RWPE2 (cell line): ENCODE data around the gene ZIC3.
"Not testable (repeated sequence)": the region's sequence is repeated elsewhere in the genome, so short reads cannot be mapped to it uniquely, and the experiment has no call there.

Experiments used
- ATAC-seq: fragments of 200-7000 bp; cut with Tn5 transposase; 3 replicates; pipeline ENCODE4 v1.9.1; 2021; ENCODE audit warnings: low read depth
- DNase-seq: peaks from one replicate; pipeline ENCODE4 v3.0.0-alpha.2; 2020; ENCODE audit warnings: low spot score
- H3K27ac ChIP-seq: fragments of 450-650 bp; 2 replicates; pipeline ENCODE4 v1.5.1; 2017; ENCODE audit warnings: mild to moderate bottlenecking; ENCODE audit not compliant: poor library complexity, severe bottlenecking
- H3K27me3 ChIP-seq: fragments of 250-450 bp; sonication (Bioruptor Pico); 2 replicates; pipeline ENCODE4 v1.5.1; 2021; ENCODE audit warnings: mild to moderate bottlenecking, moderate library complexity; ENCODE audit not compliant: insufficient read depth, poor library complexity, severe bottlenecking
- H3K36me3 ChIP-seq: fragments of 250-450 bp; sonication (Bioruptor Pico); 2 replicates; pipeline ENCODE4 v1.5.1; 2020; ENCODE audit warnings: low read depth, mild to moderate bottlenecking, moderate library complexity
- H3K4me1 ChIP-seq: fragments of 250-450 bp; sonication (Bioruptor Pico); 2 replicates; pipeline ENCODE4 v1.5.1; 2021; ENCODE audit warnings: mild to moderate bottlenecking, moderate library complexity; ENCODE audit not compliant: insufficient read depth, poor library complexity, severe bottlenecking
- H3K4me3 ChIP-seq: fragments of 250-450 bp; sonication (Bioruptor Pico); 2 replicates; pipeline ENCODE4 v1.5.1; 2021; ENCODE audit warnings: mild to moderate bottlenecking, moderate library complexity; ENCODE audit not compliant: severe bottlenecking
- H3K9me3 ChIP-seq: fragments of 250-450 bp; sonication (Bioruptor Pico); 2 replicates; pipeline ENCODE4 v1.5.1; 2021; ENCODE audit warnings: mild to moderate bottlenecking, moderate library complexity; ENCODE audit not compliant: severe bottlenecking
- TF ChIP-seq, protein P1 (sequence below): fragments of 450-650 bp; IDR thresholded peaks from one replicate; pipeline ENCODE4 v1.5.1; 2017; ENCODE audit warnings: mild to moderate bottlenecking, moderate library complexity; ENCODE audit not compliant: poor library complexity, severe bottlenecking

Gene ZIC3

DNA sequence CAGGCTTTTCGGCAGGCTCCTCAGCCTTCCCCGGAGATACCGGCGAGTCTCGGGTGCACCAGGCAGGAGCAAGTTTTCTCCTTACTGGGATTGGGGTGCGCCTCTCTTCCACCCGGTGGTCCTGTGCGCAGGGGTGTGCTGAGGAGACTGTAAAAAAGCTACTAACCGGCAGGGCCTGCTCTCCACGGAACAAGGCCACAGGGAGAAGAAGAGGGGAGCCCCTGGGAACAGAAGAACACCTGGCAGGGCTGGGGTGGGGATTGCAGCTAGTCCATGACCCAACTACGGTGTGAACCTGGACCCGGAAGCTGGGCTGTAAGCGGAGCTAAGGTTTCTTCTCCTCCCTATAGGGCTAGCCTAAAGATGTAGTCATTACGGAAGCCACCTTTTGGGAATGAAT is 17.7 kb upstream of the ZIC3 start:
- H3K4me1 ChIP-seq: no peaks in the 10 kb centered on the region
- H3K4me3 ChIP-seq: no peak overlapping the region
- H3K27me3 ChIP-seq: peaks cover 24% of the 10 kb centered on the region
- H3K27ac ChIP-seq: no peak overlapping the region
- ATAC-seq (no peak), DNase-seq (no peak)
- no peaks in the 10 kb centered on the region for H3K9me3 ChIP-seq
- H3K36me3 ChIP-seq: no peaks in the 10 kb centered on the region
- TF ChIP-seq, protein P1, sequence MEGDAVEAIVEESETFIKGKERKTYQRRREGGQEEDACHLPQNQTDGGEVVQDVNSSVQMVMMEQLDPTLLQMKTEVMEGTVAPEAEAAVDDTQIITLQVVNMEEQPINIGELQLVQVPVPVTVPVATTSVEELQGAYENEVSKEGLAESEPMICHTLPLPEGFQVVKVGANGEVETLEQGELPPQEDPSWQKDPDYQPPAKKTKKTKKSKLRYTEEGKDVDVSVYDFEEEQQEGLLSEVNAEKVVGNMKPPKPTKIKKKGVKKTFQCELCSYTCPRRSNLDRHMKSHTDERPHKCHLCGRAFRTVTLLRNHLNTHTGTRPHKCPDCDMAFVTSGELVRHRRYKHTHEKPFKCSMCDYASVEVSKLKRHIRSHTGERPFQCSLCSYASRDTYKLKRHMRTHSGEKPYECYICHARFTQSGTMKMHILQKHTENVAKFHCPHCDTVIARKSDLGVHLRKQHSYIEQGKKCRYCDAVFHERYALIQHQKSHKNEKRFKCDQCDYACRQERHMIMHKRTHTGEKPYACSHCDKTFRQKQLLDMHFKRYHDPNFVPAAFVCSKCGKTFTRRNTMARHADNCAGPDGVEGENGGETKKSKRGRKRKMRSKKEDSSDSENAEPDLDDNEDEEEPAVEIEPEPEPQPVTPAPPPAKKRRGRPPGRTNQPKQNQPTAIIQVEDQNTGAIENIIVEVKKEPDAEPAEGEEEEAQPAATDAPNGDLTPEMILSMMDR: no peak

DNA sequence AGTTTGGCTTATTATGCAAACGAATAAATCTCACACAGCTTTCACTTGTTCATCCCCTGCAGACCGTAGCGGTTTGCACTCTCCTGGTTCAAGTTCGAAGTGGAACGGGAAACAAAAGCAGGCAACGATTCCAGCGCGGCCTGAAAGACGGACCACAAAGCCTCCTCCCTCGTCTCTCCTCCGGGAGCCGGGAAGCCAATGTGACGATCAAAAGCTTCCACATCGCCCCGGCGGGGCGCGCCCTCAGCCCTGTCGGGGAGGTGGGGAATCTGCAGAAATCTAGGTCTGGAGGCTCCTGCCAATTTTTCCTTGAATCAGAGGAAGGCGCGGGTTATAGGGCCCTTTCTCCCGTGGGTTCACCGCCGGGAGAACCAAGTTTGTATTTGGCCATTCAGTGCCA is 16.9 kb upstream of the ZIC3 start:
- no peak overlapping the region for H3K4me3 ChIP-seq
- H3K27me3 ChIP-seq: peaks cover 24% of the 10 kb centered on the region

DNA sequence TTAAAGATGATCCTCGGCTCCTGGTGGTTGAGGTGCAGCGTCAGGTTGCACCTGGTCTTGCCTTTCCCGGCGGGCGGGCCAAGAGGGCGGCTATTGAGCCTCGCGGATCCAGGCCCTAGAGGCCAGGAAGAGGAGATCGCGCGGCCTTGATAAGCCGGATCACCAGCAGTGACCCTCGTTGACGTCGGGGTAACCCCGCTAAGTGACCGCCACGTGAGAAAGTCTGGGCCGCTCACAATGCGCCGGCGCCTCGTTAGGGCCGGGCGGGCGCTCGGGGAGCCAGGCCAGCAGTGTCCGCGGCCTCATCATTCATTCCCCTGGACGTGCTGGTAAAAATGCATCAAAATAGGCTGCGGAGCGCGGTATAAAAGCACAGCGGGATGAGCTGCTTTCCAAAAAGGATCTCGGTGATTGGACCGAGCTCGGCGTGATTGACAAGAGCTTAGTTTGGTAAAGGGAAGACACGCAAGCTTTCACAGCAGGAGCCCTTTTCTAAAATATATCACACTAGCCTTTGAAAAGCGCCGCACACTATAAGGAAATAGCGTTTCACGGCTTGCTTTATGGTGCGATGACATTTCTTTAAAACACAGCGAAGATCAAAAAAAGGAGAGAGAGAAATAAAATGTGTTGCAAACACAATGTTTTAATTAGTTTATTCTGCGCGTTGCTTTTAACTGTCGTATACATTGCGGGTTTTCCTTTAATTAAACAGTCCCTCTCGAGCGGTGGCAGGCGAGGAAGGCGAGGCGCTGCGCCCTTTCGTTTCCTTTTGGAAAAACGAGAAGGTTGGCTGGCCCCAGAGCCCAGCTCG is 15.9 kb upstream of the ZIC3 start:
- Histone ChIP-seq H3K4me3 (no peak overlapping the region), H3K27me3 (peaks cover 24% of the 10 kb centered on the region), H3K4me1 (no peaks in the 10 kb centered on the region), H3K27ac (no peak overlapping the region), H3K36me3 (no peaks in the 10 kb centered on the region), H3K9me3 (no peaks in the 10 kb centered on the region)
- ATAC-seq: no peak
- no peak for DNase-seq
- TF ChIP-seq, protein P1: no peak

More for the DNA sequence above, 16.9 kb upstream of the ZIC3 start:
- Histone ChIP-seq H3K36me3 (no peaks in the 10 kb centered on the region), H3K4me1 (no peaks in the 10 kb centered on the region), H3K27ac (no peak overlapping the region), H3K9me3 (no peaks in the 10 kb centered on the region)
- TF ChIP-seq, protein P1: no peak
- DNase-seq (no peak), ATAC-seq (no peak)

DNA sequence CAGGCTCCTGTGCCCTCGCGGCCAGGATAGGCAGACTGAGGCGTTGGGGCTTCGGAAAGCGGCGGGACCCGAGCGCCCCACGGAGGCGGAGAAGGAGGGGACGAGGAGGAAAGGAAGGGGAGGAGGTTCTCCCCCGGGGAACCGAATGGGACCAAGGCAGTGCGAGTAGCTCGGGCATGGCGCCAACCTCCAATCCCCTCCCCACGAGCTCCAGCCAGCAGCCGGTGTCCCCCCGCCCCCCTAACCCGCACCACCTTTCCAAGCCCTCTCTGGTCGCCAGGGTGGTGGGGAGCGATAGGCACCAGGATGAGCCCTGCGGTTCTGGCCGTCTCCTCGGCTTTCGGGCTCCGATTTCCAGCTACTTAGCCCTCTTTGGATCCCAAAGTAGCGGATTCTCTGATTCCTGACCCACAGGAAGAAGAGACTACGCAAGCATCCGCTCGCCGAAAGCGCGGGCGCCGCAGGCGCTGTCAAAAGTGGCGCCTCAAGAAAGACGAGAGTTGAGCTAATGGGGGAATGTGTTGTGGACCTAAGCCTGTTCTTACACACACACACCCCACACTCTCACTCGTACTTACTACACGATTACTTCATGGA is 15.2 kb upstream of the ZIC3 start:
- no peak for ATAC-seq
- H3K27me3 ChIP-seq: peaks cover 22% of the 10 kb centered on the region
- no peak overlapping the region for H3K27ac ChIP-seq
- H3K4me3 ChIP-seq: no peak overlapping the region
- H3K4me1 ChIP-seq: no peaks in the 10 kb centered on the region
- H3K9me3 ChIP-seq: no peaks in the 10 kb centered on the region
- DNase-seq: no peak
- H3K36me3 ChIP-seq: no peaks in the 10 kb centered on the region
- TF ChIP-seq, protein P1: no peak

DNA sequence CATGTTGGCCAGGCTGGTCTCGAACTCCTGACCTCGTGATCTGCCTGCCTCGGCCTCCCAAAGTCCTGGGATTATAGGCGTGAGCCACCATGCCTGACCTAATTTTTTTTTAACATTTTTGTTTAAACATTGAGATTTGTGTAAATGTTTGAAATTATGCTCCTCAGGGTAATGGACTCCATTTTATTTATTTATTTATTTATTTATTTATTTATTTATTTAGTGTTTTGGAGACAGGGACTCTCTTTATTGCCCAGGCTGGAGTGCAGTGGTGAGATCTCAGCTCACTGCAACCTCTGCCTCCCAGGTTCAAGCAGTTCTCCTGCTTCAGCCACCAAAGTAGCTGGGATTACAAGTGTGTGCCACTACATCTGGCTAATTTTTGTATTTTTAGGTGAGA is 13.8 kb upstream of the ZIC3 start:
- not testable (repeated sequence) for H3K4me3 ChIP-seq, DNase-seq, H3K9me3 ChIP-seq, H3K36me3 ChIP-seq, H3K4me1 ChIP-seq, H3K27ac ChIP-seq, ATAC-seq
- peaks cover 13% of the 10 kb centered on the region for H3K27me3 ChIP-seq
